SK-N-SH (cell line): ENCODE results near the gene PLAU. TPM values are rescaled to one million over a fixed set of nuclear protein-coding genes. Genes with fewer than 3 reads are reported as not detected.

ENCODE experiments used
- CTCF ChIA-PET: fragments of 300-600, 350-600 bp; formaldehyde crosslinking; extraction: SDS; loops from one replicate; lab custom pipeline; 2021; lab: Yijun Ruan, JAX
- POLR2A ChIA-PET: fragments of 350-600 bp; sonication (Branson Sonifier 250); formaldehyde crosslinking; extraction: SDS; loops from one replicate; lab custom pipeline; 2020; ENCODE audit warnings: antibody characterized with exemption, inconsistent platforms; lab: Yijun Ruan, JAX
- DNase-seq: peaks from one replicate; pipeline ENCODE4 v3.0.0; 2012
- H2AFZ ChIP-seq: fragments of 200-600 bp; sonication (generic); 2 replicates; pipeline ENCODE4 v1.8.1; 2016; ENCODE audit warnings: antibody characterized with exemption, mild to moderate bottlenecking, low read depth
- H3F3A ChIP-seq: fragments of 200-600 bp; sonication (generic); replicated peaks from 2 replicates; pipeline ENCODE3; 2016; ENCODE audit warnings: antibody characterized with exemption, mild to moderate bottlenecking; ENCODE audit not compliant: insufficient read depth
- H3K27ac ChIP-seq, 2 experiments: fragments of 200-500 bp in 1 of 2; fragments of 200-600 bp in 1 of 2; sonication (Bioruptor generic) in 1 of 2; sonication (generic), shearing (Covaris generic) in 1 of 2; 2 replicates each; pipeline versions ENCODE4 v1.5.1 to v1.6.1; 2014 to 2016; ENCODE audit warnings: low read depth in 2 of 2, inconsistent platforms in 1 of 2, low read length in 1 of 2, mild to moderate bottlenecking in 1 of 2, mixed read lengths in 1 of 2
- H3K27me3 ChIP-seq: fragments of 200-600 bp; sonication (generic), shearing (Covaris generic); 2 replicates; pipeline ENCODE4 v1.6.1; 2016; ENCODE audit warnings: mixed run types; ENCODE audit not compliant: insufficient read depth
- H3K36me3 ChIP-seq, 2 experiments: fragments of 200-500 bp in 1 of 2; fragments of 200-600 bp in 1 of 2; sonication (Bioruptor generic) in 1 of 2; sonication (generic) in 1 of 2; replicated peaks in 1 of 2; 2 replicates each; pipeline versions ENCODE3 to v1.5.1; 2014 to 2016; ENCODE audit warnings: low read length in 1 of 2, mild to moderate bottlenecking in 1 of 2; ENCODE audit not compliant: insufficient read depth in 2 of 2, control insufficient read depth in 1 of 2
- H3K4me1 ChIP-seq, 2 experiments: fragments of 200-500 bp in 1 of 2; fragments of 200-600 bp in 1 of 2; sonication (Bioruptor generic) in 1 of 2; sonication (generic), shearing (Covaris generic) in 1 of 2; 2 replicates each; pipeline versions ENCODE4 v1.5.1 to v1.6.1; 2014 to 2016; ENCODE audit warnings: low read depth in 1 of 2, low read length in 1 of 2, mixed run types in 1 of 2; ENCODE audit not compliant: insufficient read depth in 2 of 2, control insufficient read depth in 1 of 2
- H3K4me2 ChIP-seq: fragments of 200-600 bp; sonication (generic), shearing (Covaris generic); 2 replicates; pipeline ENCODE4 v1.6.1; 2017; ENCODE audit warnings: mixed run types
- H3K4me3 ChIP-seq, 2 experiments: fragments of 200-500 bp in 1 of 2; fragments of 200-600 bp in 1 of 2; sonication (Bioruptor generic) in 1 of 2; sonication (generic), shearing (Covaris generic) in 1 of 2; 2 replicates each; pipeline versions ENCODE4 v1.5.1 to v1.8.1; 2014 to 2016; ENCODE audit warnings: low read depth in 2 of 2, inconsistent platforms in 1 of 2, low read length in 1 of 2, mild to moderate bottlenecking in 1 of 2, mixed read lengths in 1 of 2, moderate library complexity in 1 of 2
- H3K79me2 ChIP-seq: fragments of 200-600 bp; sonication (generic); 2 replicates; pipeline ENCODE4 v1.8.1; 2017; ENCODE audit warnings: mild to moderate bottlenecking; ENCODE audit not compliant: insufficient read depth
- H3K9ac ChIP-seq: fragments of 200-600 bp; sonication (generic); 2 replicates; pipeline ENCODE4 v1.6.1; 2017; ENCODE audit warnings: mixed run types
- H3K9me2 ChIP-seq: fragments of 200-600 bp; sonication (generic); 2 replicates; pipeline ENCODE4 v1.6.1; 2017; ENCODE audit warnings: mixed run types
- H3K9me3 ChIP-seq: fragments of 200-600 bp; sonication (generic); 2 replicates; pipeline ENCODE4 v1.6.1; 2017; ENCODE audit warnings: mixed run types, mild to moderate bottlenecking, moderate library complexity
- H4K20me1 ChIP-seq: fragments of 200-600 bp; sonication (generic); 2 replicates; pipeline ENCODE4 v1.6.1; 2017; ENCODE audit warnings: mild to moderate bottlenecking, mixed run types; ENCODE audit not compliant: insufficient read depth
- ELF1 ChIP-seq: IDR thresholded peaks from 2 replicates; pipeline ENCODE4 v1.4.0; 2012
- FOSL2 ChIP-seq: IDR thresholded peaks from 2 replicates; pipeline ENCODE4 v1.4.0; 2012; ENCODE audit warnings: low read depth, mild to moderate bottlenecking, moderate library complexity, borderline replicate concordance
- FOXM1 ChIP-seq: IDR thresholded peaks from 2 replicates; pipeline ENCODE4 v1.4.0; 2012; ENCODE audit warnings: low read depth, mild to moderate bottlenecking
- JUND ChIP-seq: IDR thresholded peaks from 2 replicates; pipeline ENCODE4 v1.4.0; 2012
- MEF2A ChIP-seq: IDR thresholded peaks from 2 replicates; pipeline ENCODE4 v1.4.0; 2012; ENCODE audit warnings: low read depth, borderline replicate concordance
- MXI1 ChIP-seq: IDR thresholded peaks from 2 replicates; pipeline ENCODE4 v1.6.1; 2012; ENCODE audit warnings: mild to moderate bottlenecking, low read depth, low read length, improper control_type of control experiment
- NFIC ChIP-seq: IDR thresholded peaks from 2 replicates; pipeline ENCODE4 v1.4.0; 2012; ENCODE audit warnings: borderline replicate concordance
- RCOR1 ChIP-seq: fragments of 150-350 bp; IDR thresholded peaks from 2 replicates; pipeline ENCODE4 v1.6.1; 2017; ENCODE audit warnings: antibody characterized with exemption, low read length
- RXRA ChIP-seq: IDR thresholded peaks from 2 replicates; pipeline ENCODE4 v1.4.0; 2012; ENCODE audit warnings: low read depth, mild to moderate bottlenecking, borderline replicate concordance
- SMC3 ChIP-seq: IDR thresholded peaks from 2 replicates; pipeline ENCODE4 v1.6.1; 2012; ENCODE audit warnings: low read depth, low read length, improper control_type of control experiment
- TAF1 ChIP-seq: IDR thresholded peaks from 2 replicates; pipeline ENCODE4 v1.6.1; 2012; ENCODE audit warnings: low read depth, mild to moderate bottlenecking, low read length, moderate library complexity, borderline replicate concordance
- WGBS: methylation state at CpG from one replicate; pipeline ENCODE4 v1.1.6; 2017; ENCODE audit warnings: low lambda C conversion rate; 5-methylcytosine and 5-hydroxymethylcytosine counted together
- polyA plus RNA-seq, 3 experiments: library from polyadenylated mRNA; depleted of rRNA; stranded (reverse); fragments of >200 nt; gene quantifications; 2 replicates each; pipeline ENCODE4 v1.2.3, GENCODE V29; 2012
- TF ChIP-seq, protein P1 (sequence below): IDR thresholded peaks from 2 replicates; pipeline ENCODE4 v1.4.0; 2012; ENCODE audit warnings: low read depth, borderline replicate concordance
- TF ChIP-seq, protein P2 (sequence below): IDR thresholded peaks from 2 replicates; pipeline ENCODE4 v1.4.0; 2012; ENCODE audit warnings: low read depth, borderline replicate concordance

The PLAU gene
- polyA plus RNA-seq, 1 of the 3 experiments (the other 2 are of a cell fraction): 200 TPM

DNA sequence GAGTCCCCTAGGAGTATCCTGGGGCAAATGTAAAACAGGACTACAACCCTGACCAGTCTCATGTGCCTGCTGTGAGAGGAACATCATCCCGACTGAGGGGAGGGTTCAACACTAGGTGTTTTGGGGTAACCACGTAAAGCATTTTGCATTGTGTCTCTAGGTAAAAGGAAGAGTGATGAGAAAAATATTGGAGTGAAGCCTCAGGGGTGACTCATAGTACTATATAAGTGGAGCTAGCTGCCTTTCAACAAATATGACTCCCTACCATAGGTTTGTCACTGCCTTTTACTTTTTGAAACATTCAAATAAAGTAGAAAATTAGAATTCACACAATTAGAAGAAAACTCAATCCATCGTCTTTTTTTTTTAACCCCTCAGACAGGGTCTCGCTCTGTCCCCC lies 34.0 kb upstream of the PLAU start:
- Histone ChIP-seq H2AFZ (no peak overlapping the region), H4K20me1 (peaks cover 14% of the 10 kb centered on the region), H3K27ac (no peak overlapping the region), H3K27me3 (no peaks in the 10 kb centered on the region), H3K9me3 (no peaks in the 10 kb centered on the region), H3K4me3 (no peak overlapping the region), H3K36me3 (peaks cover 0 to 6% of the 10 kb centered on the region in 2 experiments), H3K79me2 (peaks cover 14% of the 10 kb centered on the region; the same call in 1 of the 2 replicates), H3K4me2 (peak overlapping the region; percentile 42; the same call in 1 of the 2 replicates), H3K4me1 (peaks cover 15 to 18% of the 10 kb centered on the region in 2 experiments; a peak in 3 of 4 replicates), H3K9ac (no peak overlapping the region), H3F3A (peaks cover 29% of the 10 kb centered on the region), H3K9me2 (no peaks in the 10 kb centered on the region)
- POLR2A ChIA-PET: no interaction called here
- DNase-seq: no peak
- TF ChIP-seq FOXM1: no peak
- no peak; the same call in 1 of the 2 replicates for TF ChIP-seq JUND
- TF ChIP-seq RCOR1: no peak
- no peak for TF ChIP-seq NFIC
- no peak for TF ChIP-seq MXI1
- TF ChIP-seq, protein P1, sequence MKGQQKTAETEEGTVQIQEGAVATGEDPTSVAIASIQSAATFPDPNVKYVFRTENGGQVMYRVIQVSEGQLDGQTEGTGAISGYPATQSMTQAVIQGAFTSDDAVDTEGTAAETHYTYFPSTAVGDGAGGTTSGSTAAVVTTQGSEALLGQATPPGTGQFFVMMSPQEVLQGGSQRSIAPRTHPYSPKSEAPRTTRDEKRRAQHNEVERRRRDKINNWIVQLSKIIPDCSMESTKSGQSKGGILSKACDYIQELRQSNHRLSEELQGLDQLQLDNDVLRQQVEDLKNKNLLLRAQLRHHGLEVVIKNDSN: no peak
- no peak for TF ChIP-seq SMC3
- no peak for TF ChIP-seq ELF1
- TF ChIP-seq FOSL2: peak; percentile 60; the same call in 1 of the 2 replicates
- 53% methylated on average over 4 of the region's 4 CpGs for WGBS
- CTCF ChIA-PET: interaction anchor here (2.1 to 37.3 kb wide), 3 partner anchors 9 to 63 kb away, joined by 5 to 753 read pairs (median 472); no protein-coding TSS in a partner anchor

DNA sequence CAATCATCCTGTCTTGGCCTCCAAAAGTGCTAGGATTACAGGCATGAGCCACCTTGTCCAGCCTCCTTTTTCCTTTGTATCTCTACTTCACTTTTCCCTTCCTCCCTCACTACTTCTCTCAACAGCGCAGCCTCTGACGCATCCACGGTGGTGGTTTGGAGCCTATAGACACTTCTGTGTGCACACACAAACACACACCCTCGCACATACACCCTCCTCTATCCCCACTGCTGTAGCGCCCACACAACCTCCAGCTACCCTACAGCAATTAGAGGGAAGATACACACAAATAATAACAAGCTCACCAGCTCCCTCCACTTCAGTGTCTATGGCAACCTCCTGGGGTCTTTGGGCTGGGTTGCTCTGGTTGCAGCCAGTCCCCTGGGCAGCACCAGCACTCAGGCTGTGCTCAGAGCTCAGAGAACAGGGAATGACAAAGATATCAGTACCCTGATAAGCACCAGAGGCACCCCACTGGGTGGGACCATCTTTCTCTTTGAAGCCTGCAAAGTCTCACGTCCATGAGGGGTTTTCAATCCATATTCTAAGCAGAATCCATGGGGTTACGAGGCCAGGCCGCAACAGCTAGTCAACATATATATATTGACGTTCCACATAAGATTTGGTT lies 33.3 kb upstream of the PLAU start:
- Histone ChIP-seq H3K9me2 (no peaks in the 10 kb centered on the region), H3K36me3 (no peaks in the 10 kb centered on the region), H3K27me3 (no peaks in the 10 kb centered on the region), H3K9me3 (no peaks in the 10 kb centered on the region), H3K4me1 (peaks cover 9 to 11% of the 10 kb centered on the region in 2 experiments; a peak in 3 of 4 replicates), H3K79me2 (peaks cover 8% of the 10 kb centered on the region; the same call in 1 of the 2 replicates), H3K4me2 (0 out of 2 replicates have a peak overlapping the region, but pooled peaks have one; percentile 42), H3K4me3 (no peak overlapping the region), H3K27ac (no peak overlapping the region), H4K20me1 (peaks cover 8% of the 10 kb centered on the region), H3F3A (peaks cover 24% of the 10 kb centered on the region), H3K9ac (no peak overlapping the region), H2AFZ (no peak overlapping the region)
- ChIA-PET POLR2A (no interaction called here), CTCF (interaction anchor here (2.1 to 37.3 kb wide), 5 partner anchors 8 to 63 kb away, joined by 5 to 753 read pairs (median 65); no protein-coding TSS in a partner anchor)
- 93% methylated on average over 9 of the region's 9 CpGs for WGBS
- DNase-seq: no peak
- TF ChIP-seq RXRA (no peak), ELF1 (no peak), TAF1 (no peak), MEF2A (no peak)
- TF ChIP-seq, protein P2, sequence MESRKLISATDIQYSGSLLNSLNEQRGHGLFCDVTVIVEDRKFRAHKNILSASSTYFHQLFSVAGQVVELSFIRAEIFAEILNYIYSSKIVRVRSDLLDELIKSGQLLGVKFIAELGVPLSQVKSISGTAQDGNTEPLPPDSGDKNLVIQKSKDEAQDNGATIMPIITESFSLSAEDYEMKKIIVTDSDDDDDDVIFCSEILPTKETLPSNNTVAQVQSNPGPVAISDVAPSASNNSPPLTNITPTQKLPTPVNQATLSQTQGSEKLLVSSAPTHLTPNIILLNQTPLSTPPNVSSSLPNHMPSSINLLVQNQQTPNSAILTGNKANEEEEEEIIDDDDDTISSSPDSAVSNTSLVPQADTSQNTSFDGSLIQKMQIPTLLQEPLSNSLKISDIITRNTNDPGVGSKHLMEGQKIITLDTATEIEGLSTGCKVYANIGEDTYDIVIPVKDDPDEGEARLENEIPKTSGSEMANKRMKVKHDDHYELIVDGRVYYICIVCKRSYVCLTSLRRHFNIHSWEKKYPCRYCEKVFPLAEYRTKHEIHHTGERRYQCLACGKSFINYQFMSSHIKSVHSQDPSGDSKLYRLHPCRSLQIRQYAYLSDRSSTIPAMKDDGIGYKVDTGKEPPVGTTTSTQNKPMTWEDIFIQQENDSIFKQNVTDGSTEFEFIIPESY: no peak
